Astrocyte (in vitro differentiated cells and primary cell): ENCODE measurements around the gene PNPLA7.

Experiments
- EZH2 ChIP-seq: IDR thresholded peaks from 2 replicates; pipeline ENCODE4 v1.6.1; 2012; ENCODE audit warnings: mild to moderate bottlenecking, low read length, inconsistent platforms; ENCODE audit not compliant: insufficient read depth
- TF ChIP-seq, protein P1 (sequence below): IDR thresholded peaks from 2 replicates; pipeline ENCODE4 v1.5.1; 2011; ENCODE audit warnings: low read depth, mild to moderate bottlenecking, inconsistent platforms, low read length, moderate library complexity; ENCODE audit not compliant: insufficient read depth

GRCh38 chr9:137578518-137579258, 28.5 kb upstream of the PNPLA7 start, which contains the start of gene DPH7:
- TF ChIP-seq, protein P1, sequence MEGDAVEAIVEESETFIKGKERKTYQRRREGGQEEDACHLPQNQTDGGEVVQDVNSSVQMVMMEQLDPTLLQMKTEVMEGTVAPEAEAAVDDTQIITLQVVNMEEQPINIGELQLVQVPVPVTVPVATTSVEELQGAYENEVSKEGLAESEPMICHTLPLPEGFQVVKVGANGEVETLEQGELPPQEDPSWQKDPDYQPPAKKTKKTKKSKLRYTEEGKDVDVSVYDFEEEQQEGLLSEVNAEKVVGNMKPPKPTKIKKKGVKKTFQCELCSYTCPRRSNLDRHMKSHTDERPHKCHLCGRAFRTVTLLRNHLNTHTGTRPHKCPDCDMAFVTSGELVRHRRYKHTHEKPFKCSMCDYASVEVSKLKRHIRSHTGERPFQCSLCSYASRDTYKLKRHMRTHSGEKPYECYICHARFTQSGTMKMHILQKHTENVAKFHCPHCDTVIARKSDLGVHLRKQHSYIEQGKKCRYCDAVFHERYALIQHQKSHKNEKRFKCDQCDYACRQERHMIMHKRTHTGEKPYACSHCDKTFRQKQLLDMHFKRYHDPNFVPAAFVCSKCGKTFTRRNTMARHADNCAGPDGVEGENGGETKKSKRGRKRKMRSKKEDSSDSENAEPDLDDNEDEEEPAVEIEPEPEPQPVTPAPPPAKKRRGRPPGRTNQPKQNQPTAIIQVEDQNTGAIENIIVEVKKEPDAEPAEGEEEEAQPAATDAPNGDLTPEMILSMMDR = peak; percentile 69
- no peak for TF ChIP-seq EZH2
